Measurements from ENCODE around the gene NPDC1. TPM values are rescaled to one million over a fixed set of nuclear protein-coding genes. Genes with fewer than 3 reads are reported as not detected.

The NPDC1 gene, protein sequence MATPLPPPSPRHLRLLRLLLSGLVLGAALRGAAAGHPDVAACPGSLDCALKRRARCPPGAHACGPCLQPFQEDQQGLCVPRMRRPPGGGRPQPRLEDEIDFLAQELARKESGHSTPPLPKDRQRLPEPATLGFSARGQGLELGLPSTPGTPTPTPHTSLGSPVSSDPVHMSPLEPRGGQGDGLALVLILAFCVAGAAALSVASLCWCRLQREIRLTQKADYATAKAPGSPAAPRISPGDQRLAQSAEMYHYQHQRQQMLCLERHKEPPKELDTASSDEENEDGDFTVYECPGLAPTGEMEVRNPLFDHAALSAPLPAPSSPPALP
- total RNA-seq (1 to 10 TPM; 2.8 to 4.3 TPM), polyA plus RNA-seq (1 to 10 TPM; 2.1 to 9.3 (median 4.2) TPM), total RNA-seq (0.67 to 20.7 (median 5.1) reads per million in 6 experiments)

DNA sequence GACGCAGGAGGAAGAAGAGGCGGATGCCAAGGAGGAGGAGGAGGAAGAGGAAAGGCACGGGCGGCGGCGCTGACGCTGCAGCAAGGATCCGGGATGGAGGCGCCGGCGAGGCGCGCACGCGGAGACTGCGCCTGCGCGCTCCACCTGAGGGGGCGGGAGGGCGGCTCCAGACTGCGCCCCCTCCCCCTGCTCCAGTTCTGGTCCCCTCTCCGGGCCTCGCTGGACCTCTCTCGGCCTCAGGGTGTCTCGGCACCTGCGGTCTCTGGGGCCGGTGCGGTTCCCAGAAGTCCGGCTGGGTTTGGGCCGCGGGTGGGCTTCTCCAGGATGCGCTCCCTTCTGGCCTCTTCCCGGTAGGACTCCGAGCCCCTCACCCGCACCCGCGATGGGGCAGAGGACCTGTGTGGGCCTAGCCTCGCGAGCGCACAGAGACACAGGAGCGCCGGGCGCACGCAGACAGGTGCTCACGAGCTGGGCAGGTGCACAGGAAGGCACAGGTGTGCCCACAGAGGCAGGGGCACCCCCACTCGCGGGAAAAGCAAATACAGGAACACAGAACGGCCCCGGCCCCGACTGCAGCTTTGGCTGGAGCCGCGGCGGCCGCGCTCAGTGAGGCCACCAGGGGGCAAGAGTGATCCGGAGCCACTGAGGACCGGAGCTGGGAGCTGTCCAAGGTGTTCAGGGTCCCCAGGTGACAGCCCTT lies at the start of gene NPDC1:
TSS of gene NPDC1 (minus strand) at position 90 of the 700 bp plus-strand sequence. CDS start 188 bp downstream, outside the sequence.
- Mint-ChIP-seq H3K36me3 (peaks cover 0 to 5% (median 0%) of the 10 kb centered on the region in 3 donors), H3K27me3 (peaks cover 3 to 52% (median 21%) of the 10 kb centered on the region in 5 donors), H3K9me3 (no peaks in the 10 kb centered on the region), H3K27ac (peak within 1 kb of the TSS in 2 of 10 donors; percentile 13 to 45), H3K4me1 (peaks cover 5 to 24% (median 20%) of the 10 kb centered on the region in 4 donors), H3K4me3 (peak within 1 kb of the TSS; percentile 59 to 82 (median 72))
- ATAC-seq (peak; percentile 82 to 89), DNase-seq (peak; percentile 56 to 87 (median 75))
- POLR2A ChIA-PET: interaction anchor here (0.5 to 1.5 kb wide), 7 partner anchors 9 to 238 kb away, joined by 3 to 7 read pairs (median 4); partner anchors contain the start of genes MAN1B1, RABL6 and SAPCD2

DNA sequence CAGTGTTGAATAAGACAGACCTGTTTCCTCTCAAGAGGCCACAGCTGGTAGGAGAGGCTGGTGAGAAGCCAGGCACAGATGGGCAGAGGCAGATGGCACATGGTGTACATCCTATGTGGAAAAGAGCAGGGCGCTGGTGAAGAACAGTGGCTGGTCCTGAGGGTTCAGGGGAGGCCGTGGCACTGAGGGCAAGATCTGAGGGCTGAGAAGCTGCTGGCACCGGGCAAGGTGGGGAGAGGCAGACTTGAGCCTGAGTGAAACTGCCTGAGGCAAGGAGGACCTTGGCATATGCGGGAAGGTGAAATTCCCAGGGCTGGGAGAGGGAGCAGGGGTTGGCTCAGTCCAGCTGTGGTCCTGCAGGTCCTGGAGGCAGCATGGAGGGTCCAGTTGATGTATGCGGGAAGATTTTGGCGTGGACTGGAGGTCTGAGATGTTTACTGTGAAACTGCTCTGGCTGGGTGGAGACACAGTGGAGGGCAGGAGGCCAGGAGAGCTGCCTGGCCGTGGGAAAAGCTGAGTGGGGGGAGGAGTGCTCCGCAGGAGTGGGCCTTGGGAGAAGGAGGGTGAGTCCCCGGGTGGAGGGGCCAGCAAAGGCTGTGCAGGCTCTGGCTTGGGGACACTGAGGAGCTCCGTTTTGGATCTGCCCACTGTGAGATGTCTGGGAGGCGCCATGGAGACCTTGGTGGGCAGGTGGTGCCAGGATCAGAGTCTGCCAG lies 43.4 kb upstream of the NPDC1 start:
- no peaks in the 10 kb centered on the region for H3K27me3 Mint-ChIP-seq
- H3K36me3 Mint-ChIP-seq: peaks cover 0 to 44% (median 6%) of the 10 kb centered on the region in 3 donors
- peaks cover 21 to 38% (median 35%) of the 10 kb centered on the region in 4 donors for H3K4me1 Mint-ChIP-seq
- peak overlapping the region in 1 of 10 donors; percentile 37 for H3K4me3 Mint-ChIP-seq
- H3K27ac Mint-ChIP-seq: peak overlapping the region in 6 of 10 donors; percentile 28 to 84 (median 75)
- POLR2A ChIA-PET: interaction anchor here (1.6 to 6.7 kb wide), 3 partner anchors 13 to 20 kb away, joined by 5 to 73 read pairs (median 35); partner anchors contain the start of genes SAPCD2 and UAP1L1
- no peaks in the 10 kb centered on the region for H3K9me3 Mint-ChIP-seq
- no peak for DNase-seq
- ATAC-seq: no peak

DNA sequence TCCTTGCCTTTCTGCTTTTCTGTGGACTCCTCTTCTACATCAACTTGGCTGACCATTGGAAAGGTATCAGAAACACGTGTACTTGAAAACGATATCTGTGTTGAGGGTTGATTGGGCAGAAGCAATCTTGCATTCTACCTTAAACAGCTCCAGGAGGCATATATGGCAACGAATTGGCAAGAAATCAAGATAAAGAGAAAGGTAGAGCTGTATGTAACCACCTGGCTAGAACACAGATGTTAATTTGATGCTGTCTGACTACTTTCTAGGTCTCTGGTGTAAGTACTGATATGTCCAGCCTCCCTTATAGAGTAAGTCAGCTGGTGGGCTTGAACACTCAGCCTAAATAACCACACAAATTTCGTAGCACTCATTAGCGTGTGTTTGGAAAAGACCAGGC lies 42.1 kb upstream of the NPDC1 start:
- Mint-ChIP-seq H3K27me3 (no peaks in the 10 kb centered on the region), H3K9me3 (no peaks in the 10 kb centered on the region), H3K36me3 (peaks cover 0 to 39% (median 6%) of the 10 kb centered on the region in 3 donors), H3K27ac (peak overlapping the region; percentile 59 to 96 (median 94)), H3K4me1 (peaks cover 21 to 41% (median 37%) of the 10 kb centered on the region in 4 donors), H3K4me3 (peak overlapping the region; percentile 79 to 97 (median 88))
- ATAC-seq (no peak), DNase-seq (no peak)
- POLR2A ChIA-PET: interaction anchor here (0.8 to 6.7 kb wide), 8 partner anchors 8 to 153 kb away, joined by 3 to 73 read pairs (median 13); partner anchors contain the start of genes CYSRT1, SAPCD2, TPRN and TUBB4B

DNA sequence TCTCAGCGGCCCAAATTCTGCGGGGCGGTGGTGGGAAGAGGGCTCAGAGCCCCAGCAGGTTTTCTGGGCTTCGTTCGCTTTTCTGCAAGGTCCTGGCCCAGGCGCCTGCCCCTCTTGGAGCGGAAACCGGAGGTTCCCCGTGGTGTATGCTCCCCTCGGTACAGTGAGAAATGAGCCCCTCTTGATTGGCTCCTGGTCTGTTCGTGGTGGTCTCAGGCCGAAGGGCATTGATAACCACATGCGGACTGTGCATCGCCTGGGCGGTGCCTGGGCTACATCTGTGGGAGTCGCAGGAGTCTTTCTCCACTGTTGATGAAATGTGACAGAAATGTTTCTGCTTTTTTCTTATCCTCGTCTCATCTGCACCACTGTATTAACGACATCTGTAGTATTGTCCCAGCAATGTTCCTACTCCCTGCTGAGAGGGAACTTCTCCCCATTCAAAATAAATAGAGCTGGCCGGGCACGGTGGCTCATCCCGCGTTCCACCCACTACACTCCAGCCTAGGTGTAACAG lies 41.5 kb upstream of the NPDC1 start:
- POLR2A ChIA-PET: interaction anchor here (0.6 to 6.7 kb wide), 28 partner anchors 9 to 604 kb away, joined by 3 to 73 read pairs (median 4); partner anchors contain the start of genes ANAPC2, CYSRT1, MRPL41 and NELFB
- Mint-ChIP-seq H3K4me1 (peaks cover 21 to 41% (median 37%) of the 10 kb centered on the region in 4 donors), H3K4me3 (peak overlapping the region; percentile 79 to 97 (median 88)), H3K27ac (peak overlapping the region; percentile 59 to 96 (median 94)), H3K36me3 (peaks cover 0 to 32% (median 1%) of the 10 kb centered on the region in 3 donors), H3K27me3 (no peaks in the 10 kb centered on the region), H3K9me3 (no peaks in the 10 kb centered on the region)
- no peak for DNase-seq
- ATAC-seq: peak in 1 of 2 donors; percentile 0

DNA sequence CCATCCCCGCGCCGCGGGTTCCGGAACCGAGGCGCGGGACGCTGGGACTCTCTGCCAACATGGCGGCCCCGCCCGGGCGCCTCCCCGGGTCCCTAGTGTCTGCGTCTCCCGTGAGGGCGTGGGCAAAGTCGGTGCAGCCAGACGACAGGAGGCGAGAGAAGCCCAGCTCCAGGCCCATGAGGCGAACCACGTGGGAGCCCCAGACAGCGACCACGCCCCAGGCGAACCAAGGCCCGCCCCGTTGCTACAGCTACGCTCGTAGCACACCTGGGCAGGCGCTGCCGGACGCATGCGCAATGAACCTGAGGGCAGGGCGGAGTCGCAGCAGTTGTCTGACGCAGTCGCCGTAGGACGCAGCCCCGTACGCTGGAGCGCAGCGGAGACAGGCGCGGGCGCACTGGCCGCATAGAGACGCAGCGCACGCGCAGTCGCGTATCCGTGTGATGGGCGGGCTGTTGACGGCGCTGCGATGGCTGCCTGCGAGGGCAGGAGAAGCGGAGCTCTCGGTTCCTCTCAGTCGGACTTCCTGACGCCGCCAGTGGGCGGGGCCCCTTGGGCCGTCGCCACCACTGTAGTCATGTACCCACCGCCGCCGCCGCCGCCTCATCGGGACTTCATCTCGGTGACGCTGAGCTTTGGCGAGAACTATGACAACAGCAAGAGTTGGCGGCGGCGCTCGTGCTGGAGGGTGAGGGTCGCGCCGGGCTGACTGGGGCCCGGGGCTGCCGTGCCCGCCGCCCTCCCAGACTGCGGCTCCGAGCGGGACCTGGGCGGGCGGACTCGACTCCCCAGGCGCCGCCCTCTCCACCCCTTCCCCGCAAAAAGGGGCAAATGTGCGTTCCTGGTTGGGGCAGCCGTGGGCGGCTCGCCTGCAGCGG lies 40.8 kb upstream of the NPDC1 start, which contains the start of gene MAN1B1:
TSS of gene MAN1B1 (plus strand) at position 455 of the 878 bp plus-strand sequence. CDS start at position 470, 15 bp downstream.
- H3K36me3 Mint-ChIP-seq: peaks cover 0 to 30% (median 0%) of the 10 kb centered on the region in 3 donors
- H3K27ac Mint-ChIP-seq: peak within 1 kb of the TSS; percentile 89 to 98 (median 96)
- POLR2A ChIA-PET: interaction anchor here (0.6 to 6.7 kb wide), 37 partner anchors 10 to 603 kb away, joined by 3 to 73 read pairs (median 4); partner anchors contain the start of genes ANAPC2, CYSRT1, MRPL41 and NELFB
- H3K9me3 Mint-ChIP-seq: no peaks in the 10 kb centered on the region
- ATAC-seq (peak; percentile 86 to 88), DNase-seq (peak; percentile 93 to 100 (median 99))
- H3K4me1 Mint-ChIP-seq: peaks cover 21 to 41% (median 37%) of the 10 kb centered on the region in 4 donors
- peak within 1 kb of the TSS; percentile 80 to 97 (median 92) for H3K4me3 Mint-ChIP-seq
- no peaks in the 10 kb centered on the region for H3K27me3 Mint-ChIP-seq

DNA sequence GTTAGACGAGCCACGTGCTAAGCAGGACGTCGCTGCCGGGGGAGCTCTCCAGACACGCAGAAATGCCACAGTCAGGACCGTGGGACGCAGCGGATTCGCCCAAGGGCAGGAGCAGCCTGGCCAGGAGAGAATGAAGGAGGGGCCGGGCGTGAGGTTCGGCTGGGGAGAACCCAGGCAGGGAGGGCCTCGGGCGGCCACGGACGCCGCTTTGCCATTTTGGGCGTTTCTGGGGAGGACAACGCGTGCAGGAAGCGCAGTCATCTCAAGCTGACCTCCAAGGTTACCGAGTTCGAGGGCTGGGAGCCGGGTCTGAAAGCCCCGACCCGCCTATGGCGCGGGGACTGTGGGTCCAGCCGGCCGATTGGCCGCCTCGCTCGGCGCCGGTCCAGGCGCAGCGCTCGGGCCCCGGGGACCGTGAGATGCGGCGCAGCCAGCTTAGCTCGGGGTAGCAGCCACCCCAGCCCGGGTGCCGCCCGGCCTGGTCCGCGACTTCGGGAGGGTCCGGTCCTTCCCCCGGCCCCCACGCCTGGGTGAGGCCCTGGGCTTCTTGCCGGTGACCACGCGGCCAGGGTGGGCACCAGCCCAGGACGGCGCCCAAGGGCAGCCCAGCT lies 40.0 kb upstream of the NPDC1 start:
- peak overlapping the region; percentile 89 to 98 (median 96) for H3K27ac Mint-ChIP-seq
- no peaks in the 10 kb centered on the region for H3K27me3 Mint-ChIP-seq
- H3K4me1 Mint-ChIP-seq: peaks cover 21 to 41% (median 36%) of the 10 kb centered on the region in 4 donors
- H3K4me3 Mint-ChIP-seq: peak overlapping the region; percentile 80 to 97 (median 92)
- DNase-seq (peak in 2 of 10 donors; percentile 18 to 32), ATAC-seq (peak; percentile 4 to 10)
- no peaks in the 10 kb centered on the region for H3K9me3 Mint-ChIP-seq
- peaks cover 0 to 29% (median 0%) of the 10 kb centered on the region in 3 donors for H3K36me3 Mint-ChIP-seq
- POLR2A ChIA-PET: interaction anchor here (0.7 to 6.7 kb wide), 30 partner anchors 10 to 553 kb away, joined by 3 to 73 read pairs (median 5); partner anchors contain the start of genes ANAPC2, CYSRT1, NELFB and NPDC1

DNA sequence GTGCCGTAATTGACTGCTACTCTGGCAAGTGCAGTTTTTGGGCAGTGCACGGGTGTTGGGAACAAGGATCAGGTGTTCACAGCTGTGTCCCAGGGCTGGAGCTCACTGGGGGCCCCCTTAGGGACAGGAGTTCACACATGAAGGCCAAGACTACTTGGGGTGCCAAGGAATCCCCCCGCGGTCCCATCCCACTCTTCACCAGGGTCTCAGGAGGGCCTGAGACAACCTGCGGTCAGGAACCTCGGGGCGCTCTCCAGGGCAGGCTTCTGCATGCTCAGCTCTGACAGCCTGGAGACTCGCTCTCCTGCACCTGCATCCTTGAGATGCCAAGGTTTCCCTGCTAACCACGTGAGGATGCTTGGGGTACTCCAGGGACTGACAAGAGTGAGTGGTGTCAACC lies 38.5 kb upstream of the NPDC1 start:
- no peak for DNase-seq
- peak overlapping the region in 2 of 10 donors; percentile 18 to 32 for H3K4me3 Mint-ChIP-seq
- peaks cover 20 to 38% (median 36%) of the 10 kb centered on the region in 4 donors for H3K4me1 Mint-ChIP-seq
- H3K9me3 Mint-ChIP-seq: no peaks in the 10 kb centered on the region
- ATAC-seq: no peak
- H3K27ac Mint-ChIP-seq: peak overlapping the region in 1 of 10 donors; percentile 49
- H3K36me3 Mint-ChIP-seq: peaks cover 0 to 22% (median 0%) of the 10 kb centered on the region in 3 donors
- no peaks in the 10 kb centered on the region for H3K27me3 Mint-ChIP-seq
- POLR2A ChIA-PET: interaction anchor here (1.0 to 6.7 kb wide), 2 partner anchors 15 to 282 kb away, joined by 3 to 73 read pairs; partner anchors contain the start of gene SAPCD2

DNA sequence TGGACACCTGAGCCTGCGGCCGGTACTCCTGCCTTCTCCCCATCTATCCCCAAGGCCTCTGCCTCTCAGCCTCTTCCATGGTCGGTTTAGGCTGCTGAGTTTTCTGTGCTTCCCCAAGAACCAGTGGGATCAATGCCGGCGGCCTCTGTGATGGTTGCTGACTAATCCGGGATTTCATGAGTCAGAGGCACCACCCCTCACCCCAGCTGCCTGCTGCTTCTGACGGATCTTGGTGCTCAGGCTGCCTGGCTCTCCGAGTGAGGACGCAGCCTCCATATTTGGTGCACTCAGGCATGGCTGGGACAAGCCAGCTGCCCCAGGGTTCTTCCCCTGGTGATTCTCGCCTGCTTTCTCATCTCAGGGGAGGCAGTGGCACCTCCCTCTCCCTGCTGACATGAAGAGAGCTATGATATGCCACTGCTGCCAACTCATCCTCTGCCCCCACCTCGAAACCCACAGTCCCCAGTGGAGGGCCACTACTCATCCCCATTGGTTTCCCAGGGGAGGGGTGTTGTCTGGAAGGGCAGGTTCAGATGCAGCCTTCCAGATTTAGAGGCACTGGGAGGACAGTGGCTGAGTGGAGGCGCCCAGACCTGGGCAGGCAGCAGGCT lies 37.5 kb upstream of the NPDC1 start:
- Mint-ChIP-seq H3K27ac (peak overlapping the region in 3 of 10 donors; percentile 15 to 46 (median 34)), H3K4me3 (peak overlapping the region in 1 of 10 donors; percentile 15), H3K27me3 (no peaks in the 10 kb centered on the region), H3K4me1 (peaks cover 15 to 32% (median 27%) of the 10 kb centered on the region in 4 donors), H3K36me3 (peaks cover 0 to 16% (median 0%) of the 10 kb centered on the region in 3 donors), H3K9me3 (no peaks in the 10 kb centered on the region)
- DNase-seq: no peak
- ATAC-seq: no peak
- POLR2A ChIA-PET: interaction anchor here (6.7 kb wide), 1 partner anchor 14 kb away, joined by 73 read pairs; the partner anchor contains the start of gene SAPCD2

DNA sequence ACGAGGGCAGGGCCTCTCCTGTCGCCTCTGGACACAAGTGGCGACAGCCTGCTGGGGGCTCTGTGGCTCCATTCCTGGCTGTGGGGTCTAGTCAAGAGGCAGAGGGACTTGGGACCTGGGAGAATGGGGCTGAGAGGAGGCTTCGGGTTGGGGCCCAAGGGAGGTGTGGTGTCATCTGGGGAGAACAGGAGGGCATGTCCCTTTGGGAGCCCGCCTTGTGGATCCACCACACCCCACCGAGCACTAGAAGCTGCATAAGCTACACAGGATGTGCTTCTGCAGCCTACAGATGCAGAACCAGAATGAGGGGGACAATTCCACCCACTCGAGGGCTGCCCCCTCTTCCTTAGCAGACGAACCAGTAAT lies 36.9 kb upstream of the NPDC1 start:
- Mint-ChIP-seq H3K36me3 (peaks cover 0 to 16% (median 0%) of the 10 kb centered on the region in 3 donors), H3K27ac (peak overlapping the region in 1 of 10 donors; percentile 62), H3K9me3 (no peaks in the 10 kb centered on the region), H3K4me3 (no peak overlapping the region), H3K27me3 (no peaks in the 10 kb centered on the region), H3K4me1 (peaks cover 10 to 29% (median 22%) of the 10 kb centered on the region in 4 donors)
- POLR2A ChIA-PET: interaction anchor here (0.9 to 6.7 kb wide), 2 partner anchors 13 to 14 kb away, joined by 3 to 73 read pairs; partner anchors contain the start of gene SAPCD2
- ATAC-seq: no peak
- no peak for DNase-seq

Data from naive thymus-derived CD8-positive, alpha-beta T cell (primary cell).